ENCODE data around the gene STOX1. TPM values are rescaled to one million over a fixed set of nuclear protein-coding genes. Genes with fewer than 3 reads are reported as not detected.

The STOX1 gene
- total RNA-seq, 1 experiment from 2014 or later: 5.9 TPM

DNA sequence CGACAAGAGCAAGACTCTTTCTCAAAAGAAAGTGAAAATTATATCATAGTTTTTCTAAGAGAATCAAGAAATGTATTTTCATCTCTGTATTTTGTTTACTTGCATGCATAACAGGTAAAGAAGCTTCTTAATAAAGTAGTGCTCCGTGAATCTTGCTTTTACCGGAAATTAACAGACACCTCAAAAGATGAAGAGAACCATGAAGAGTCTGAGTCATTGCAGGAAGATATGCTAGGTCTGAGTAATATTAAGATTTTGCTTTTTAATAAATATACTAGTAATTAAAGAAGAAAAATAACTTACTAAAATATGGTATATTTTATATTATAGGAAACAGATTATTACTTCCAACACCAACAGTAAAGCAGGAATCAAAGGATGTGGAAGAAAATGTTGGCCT is 39.5 kb upstream of the STOX1 start:
- POLR2A ChIA-PET: no interaction called here
- no peaks in the 10 kb centered on the region for H3K4me1 ChIP-seq (ENCODE audit: control insufficient read depth in 1 of 2, insufficient read depth in 2 of 2, low read length in 2 of 2)
- TF ChIP-seq RAD21 (IDR thresholded peaks at IDR 0.05; ENCODE audit: low read depth) (no peak), SRF (IDR thresholded peaks at IDR 0.05; ENCODE audit: low read depth) (no peak), CBX3 (IDR thresholded peaks at IDR 0.05; ENCODE audit: low read depth) (no peak), POLR2AphosphoS5 (IDR thresholded peaks at IDR 0.05; ENCODE audit: low read depth, low read length) (no peak), YY1 (IDR thresholded peaks at IDR 0.05; ENCODE audit: extremely low read depth, insufficient replicate concordance, low read depth, low read length) (no peak), JUND (IDR thresholded peaks at IDR 0.05) (no peak), EZH2phosphoT487 (IDR thresholded peaks at IDR 0.05; ENCODE audit: borderline replicate concordance) (no peak), ZNF274 (IDR thresholded peaks at IDR 0.05; ENCODE audit: low read depth, low read length) (no peak), POLR2A (IDR thresholded peaks at IDR 0.05; ENCODE audit: borderline replicate concordance, extremely low read depth, insufficient read depth, insufficient read length) (no peak), REST (IDR thresholded peaks at IDR 0.05; ENCODE audit: low read depth) (no peak), ELF1 (IDR thresholded peaks at IDR 0.05; ENCODE audit: borderline replicate concordance, low read depth) (no peak), EGR1 (IDR thresholded peaks at IDR 0.05; ENCODE audit: low read depth) (no peak), EZH2 (IDR thresholded peaks at IDR 0.05) (no peak)
- TF ChIP-seq, protein P1, sequence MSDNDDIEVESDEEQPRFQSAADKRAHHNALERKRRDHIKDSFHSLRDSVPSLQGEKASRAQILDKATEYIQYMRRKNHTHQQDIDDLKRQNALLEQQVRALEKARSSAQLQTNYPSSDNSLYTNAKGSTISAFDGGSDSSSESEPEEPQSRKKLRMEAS (IDR thresholded peaks at IDR 0.05): no peak
- TF ChIP-seq, protein P2, sequence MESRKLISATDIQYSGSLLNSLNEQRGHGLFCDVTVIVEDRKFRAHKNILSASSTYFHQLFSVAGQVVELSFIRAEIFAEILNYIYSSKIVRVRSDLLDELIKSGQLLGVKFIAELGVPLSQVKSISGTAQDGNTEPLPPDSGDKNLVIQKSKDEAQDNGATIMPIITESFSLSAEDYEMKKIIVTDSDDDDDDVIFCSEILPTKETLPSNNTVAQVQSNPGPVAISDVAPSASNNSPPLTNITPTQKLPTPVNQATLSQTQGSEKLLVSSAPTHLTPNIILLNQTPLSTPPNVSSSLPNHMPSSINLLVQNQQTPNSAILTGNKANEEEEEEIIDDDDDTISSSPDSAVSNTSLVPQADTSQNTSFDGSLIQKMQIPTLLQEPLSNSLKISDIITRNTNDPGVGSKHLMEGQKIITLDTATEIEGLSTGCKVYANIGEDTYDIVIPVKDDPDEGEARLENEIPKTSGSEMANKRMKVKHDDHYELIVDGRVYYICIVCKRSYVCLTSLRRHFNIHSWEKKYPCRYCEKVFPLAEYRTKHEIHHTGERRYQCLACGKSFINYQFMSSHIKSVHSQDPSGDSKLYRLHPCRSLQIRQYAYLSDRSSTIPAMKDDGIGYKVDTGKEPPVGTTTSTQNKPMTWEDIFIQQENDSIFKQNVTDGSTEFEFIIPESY (IDR thresholded peaks at IDR 0.05; ENCODE audit: extremely low read depth, insufficient replicate concordance, low read length): no peak
- TF ChIP-seq, protein P3, sequence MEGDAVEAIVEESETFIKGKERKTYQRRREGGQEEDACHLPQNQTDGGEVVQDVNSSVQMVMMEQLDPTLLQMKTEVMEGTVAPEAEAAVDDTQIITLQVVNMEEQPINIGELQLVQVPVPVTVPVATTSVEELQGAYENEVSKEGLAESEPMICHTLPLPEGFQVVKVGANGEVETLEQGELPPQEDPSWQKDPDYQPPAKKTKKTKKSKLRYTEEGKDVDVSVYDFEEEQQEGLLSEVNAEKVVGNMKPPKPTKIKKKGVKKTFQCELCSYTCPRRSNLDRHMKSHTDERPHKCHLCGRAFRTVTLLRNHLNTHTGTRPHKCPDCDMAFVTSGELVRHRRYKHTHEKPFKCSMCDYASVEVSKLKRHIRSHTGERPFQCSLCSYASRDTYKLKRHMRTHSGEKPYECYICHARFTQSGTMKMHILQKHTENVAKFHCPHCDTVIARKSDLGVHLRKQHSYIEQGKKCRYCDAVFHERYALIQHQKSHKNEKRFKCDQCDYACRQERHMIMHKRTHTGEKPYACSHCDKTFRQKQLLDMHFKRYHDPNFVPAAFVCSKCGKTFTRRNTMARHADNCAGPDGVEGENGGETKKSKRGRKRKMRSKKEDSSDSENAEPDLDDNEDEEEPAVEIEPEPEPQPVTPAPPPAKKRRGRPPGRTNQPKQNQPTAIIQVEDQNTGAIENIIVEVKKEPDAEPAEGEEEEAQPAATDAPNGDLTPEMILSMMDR (IDR thresholded peaks at IDR 0.05 in 2 of 3, conservative IDR thresholded peaks at IDR 0.05 in 1 of 3; ENCODE audit: borderline replicate concordance in 1 of 3, insufficient read depth in 1 of 3, low read depth in 2 of 3, low read length in 2 of 3): no peak
- H4K20me1 ChIP-seq (ENCODE audit: insufficient read depth): no peaks in the 10 kb centered on the region
- H3K9me2 ChIP-seq (ENCODE audit: insufficient read depth): no peaks in the 10 kb centered on the region
- H3K9me3 ChIP-seq (ENCODE audit: control insufficient read depth in 1 of 2, insufficient read depth in 1 of 2, low read depth in 1 of 2, low read length in 2 of 2): no peaks in the 10 kb centered on the region
- H3K27me3 ChIP-seq (ENCODE audit: insufficient read depth, low read length): no peaks in the 10 kb centered on the region
- no peak for DNase-seq (ENCODE audit: low read depth, low spot score)
- H2AFZ ChIP-seq (ENCODE audit: low read depth, low read length, poor library complexity, severe bottlenecking): no peak overlapping the region
- no TSS peak for BruUV-seq (replicated peaks)
- RAD21 ChIA-PET (ENCODE audit: low non-redundant PET in 1 of 2, low total read pairs in 2 of 2, uncharacterized antibody in 2 of 2, unreplicated experiment in 2 of 2): no interaction called here
- H3K79me2 ChIP-seq (ENCODE audit: insufficient read depth, low read length): no peaks in the 10 kb centered on the region
- H3K9ac ChIP-seq (ENCODE audit: low read length): no peak overlapping the region
- intact Hi-C loops (cut with micrococcal nuclease): no loop called here
- no peak overlapping the region for H3K4me2 ChIP-seq (ENCODE audit: low read length)
- no peak overlapping the region for H3K4me3 ChIP-seq (replicated peaks in 1 of 2; ENCODE audit: low read depth in 1 of 2, low read length in 2 of 2)
- no peak overlapping the region for H3K27ac ChIP-seq (ENCODE audit: low read depth, low read length)
- CTCF ChIA-PET: no interaction called here
- ATAC-seq: no peak
- H3K36me3 ChIP-seq (ENCODE audit: control insufficient read depth in 1 of 2, insufficient read depth in 2 of 2, low read length in 2 of 2): peaks cover 50 to 55% of the 10 kb centered on the region in 2 experiments

Data from HCT116 (cell line).